Thoracic aorta (tissue), 2 donors: ENCODE data around the gene SUN1. TPM values are rescaled to one million over a fixed set of nuclear protein-coding genes. Genes with fewer than 3 reads are reported as not detected.

ENCODE experiments used
- ATAC-seq: fragments of 150-250 bp; one replicate; pipeline ENCODE4 v1.8.0; 2017; ENCODE audit warnings: low read depth; ENCODE audit not compliant: insufficient number of reproducible peaks, low FRiP score
- DNase-seq: peaks from one replicate; pipeline ENCODE4 v3.0.0-alpha.2; 2020; ENCODE audit warnings: low spot score
- H3K27ac ChIP-seq, 2 donors: fragments of 200-600 bp; sonication (generic); 1 replicate in 1 of 2; 2 replicates in 1 of 2; pipeline ENCODE4 v1.5.1; 2016; ENCODE audit warnings: mild to moderate bottlenecking in 2 of 2, moderate library complexity in 2 of 2
- H3K27me3 ChIP-seq: fragments of 200-600 bp; sonication (generic); replicated peaks from 2 replicates; pipeline ENCODE4 v1.6.0; 2016; ENCODE audit warnings: mild to moderate bottlenecking; ENCODE audit not compliant: insufficient read depth
- H3K36me3 ChIP-seq: fragments of 200-600 bp; sonication (generic); one replicate; pipeline ENCODE4 v1.5.1; 2016
- H3K4me1 ChIP-seq, 2 donors: fragments of 200-600 bp; sonication (generic); 1 replicate in 1 of 2; 2 replicates in 1 of 2; pipeline versions ENCODE4 v1.5.1 to v1.6.0; 2016; ENCODE audit warnings: low read depth in 2 of 2, mild to moderate bottlenecking in 1 of 2; ENCODE audit not compliant: control insufficient read depth in 1 of 2
- H3K4me3 ChIP-seq: fragments of 200-600 bp; sonication (generic); 2 replicates; pipeline ENCODE4 v1.5.1; 2016; ENCODE audit warnings: mild to moderate bottlenecking
- H3K9me3 ChIP-seq: fragments of 200-600 bp; sonication (generic); 2 replicates; pipeline ENCODE4 v1.5.1; 2016
- CTCF ChIP-seq: fragments of 200-600 bp; sonication (generic); IDR thresholded peaks from one replicate; pipeline ENCODE4 v1.5.1; 2019; ENCODE audit warnings: antibody characterized with exemption
- total RNA-seq, 2 donors: library from RNA; depleted of rRNA; stranded (reverse); fragments of >200 nt; gene quantifications; one replicate each; pipeline versions ENCODE4 v1.1.0 to v1.2.3, GENCODE V29; 2016

SUN1 gene
- total RNA-seq, 2 donors from 2014 or later = 205 to 319 TPM

DNA sequence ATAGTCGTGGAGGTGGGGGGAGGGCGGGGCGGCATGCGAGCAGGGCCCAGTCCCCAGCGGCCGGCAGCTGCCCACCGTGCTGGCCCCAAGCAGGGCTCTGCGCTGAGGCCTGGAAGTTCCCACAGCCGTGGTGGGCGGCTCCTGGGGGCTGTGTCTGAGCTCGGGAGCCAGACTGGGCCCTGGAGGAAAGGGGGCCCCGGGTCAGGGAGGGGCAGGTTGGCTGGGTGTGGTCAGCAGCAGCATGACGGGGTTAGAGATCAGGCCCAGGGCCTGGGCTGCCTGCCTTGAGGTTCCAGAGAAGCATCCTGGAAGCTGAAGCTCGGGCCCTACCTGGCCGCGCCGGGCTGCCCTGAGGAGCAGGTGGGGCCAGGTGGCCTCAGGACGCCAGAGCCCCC is 66.2 kb downstream of the SUN1 start:
- TF ChIP-seq CTCF = no peak
- no peaks in the 10 kb centered on the region for H3K27me3 ChIP-seq
- DNase-seq (no peak), ATAC-seq (no peak)
- H3K27ac ChIP-seq = no peak overlapping the region
- peaks cover 40% of the 10 kb centered on the region for H3K36me3 ChIP-seq
- no peaks in the 10 kb centered on the region for H3K9me3 ChIP-seq
- H3K4me3 ChIP-seq = no peak overlapping the region
- no peaks in the 10 kb centered on the region for H3K4me1 ChIP-seq

DNA sequence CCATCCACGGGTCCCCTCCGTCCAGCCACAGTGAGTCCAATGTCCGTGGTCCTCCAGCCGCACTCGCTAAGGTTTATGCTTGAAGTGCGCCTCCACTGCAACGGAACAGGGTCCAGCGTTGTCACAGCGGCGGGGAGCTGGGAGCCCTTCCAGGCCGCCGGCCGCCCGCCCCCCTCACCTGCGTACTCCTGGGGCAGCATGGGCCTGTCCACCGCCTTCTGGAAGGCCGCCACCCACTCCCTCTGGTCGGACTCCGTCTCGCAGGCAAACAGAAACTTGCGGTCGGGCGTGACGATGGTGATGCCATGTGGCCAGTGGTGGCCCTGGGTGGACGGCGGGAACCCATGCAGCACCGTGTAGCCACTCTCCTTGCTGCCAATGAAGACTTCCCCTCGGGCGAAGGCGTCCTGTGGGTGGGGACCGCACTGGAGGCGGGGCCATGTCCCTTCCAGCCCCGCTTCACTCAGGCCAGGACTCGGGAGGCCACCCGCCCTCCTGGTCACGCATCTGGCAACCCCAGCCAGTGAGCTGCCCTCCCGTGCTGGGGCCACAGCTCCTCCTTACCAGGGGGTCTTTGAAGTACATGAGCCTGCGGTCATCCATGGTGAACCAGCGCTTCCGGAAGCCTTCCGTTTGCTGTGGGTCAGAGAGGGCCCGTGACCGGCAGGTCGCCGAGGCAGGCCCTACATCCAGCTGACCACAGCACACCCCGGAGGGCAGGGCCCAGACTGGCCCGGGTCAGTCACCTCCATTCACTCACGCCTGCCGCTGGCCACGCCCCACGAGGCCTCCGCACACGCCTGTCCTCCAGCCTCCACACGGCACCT is 66.8 kb downstream of the SUN1 start:
- H3K9me3 ChIP-seq = no peaks in the 10 kb centered on the region
- DNase-seq = no peak
- TF ChIP-seq CTCF = no peak
- no peaks in the 10 kb centered on the region for H3K27me3 ChIP-seq
- ATAC-seq = no peak
- peaks cover 36% of the 10 kb centered on the region for H3K36me3 ChIP-seq
- no peaks in the 10 kb centered on the region for H3K4me1 ChIP-seq
- no peak overlapping the region for H3K4me3 ChIP-seq
- no peak overlapping the region for H3K27ac ChIP-seq

DNA sequence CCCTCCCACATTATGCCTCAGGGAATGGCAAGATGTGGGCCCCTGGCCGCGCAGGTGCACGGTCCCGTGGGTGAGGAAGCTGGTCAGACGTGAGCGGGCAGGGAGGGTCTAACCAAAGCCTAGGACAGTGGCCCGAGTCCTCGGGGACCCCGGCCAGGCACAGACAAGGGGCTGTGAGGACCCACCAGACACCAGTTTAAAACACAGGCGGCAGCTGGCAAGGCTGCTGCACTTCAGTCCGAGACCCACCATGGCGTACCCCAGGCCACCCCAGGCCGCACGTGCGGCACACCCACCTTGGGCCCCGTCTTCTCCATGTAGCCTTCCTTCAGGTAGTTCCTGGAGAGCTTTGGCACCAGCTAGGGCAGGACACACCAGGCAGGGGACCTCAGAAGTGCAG is 67.5 kb downstream of the SUN1 start:
- Histone ChIP-seq H3K27ac (no peak overlapping the region), H3K4me3 (no peak overlapping the region), H3K27me3 (no peaks in the 10 kb centered on the region), H3K36me3 (peaks cover 29% of the 10 kb centered on the region), H3K9me3 (no peaks in the 10 kb centered on the region), H3K4me1 (peaks cover 0 to 6% of the 10 kb centered on the region in 2 donors)
- TF ChIP-seq CTCF = no peak
- DNase-seq (no peak), ATAC-seq (no peak)

GRCh38 chr7:900331-901040 is 68.2 kb downstream of the SUN1 start:
- Histone ChIP-seq H3K27ac (no peak overlapping the region), H3K36me3 (peaks cover 22% of the 10 kb centered on the region), H3K4me3 (no peak overlapping the region), H3K9me3 (no peaks in the 10 kb centered on the region), H3K27me3 (no peaks in the 10 kb centered on the region), H3K4me1 (peaks cover 0 to 6% of the 10 kb centered on the region in 2 donors)
- TF ChIP-seq CTCF = no peak
- no peak for ATAC-seq
- DNase-seq = no peak

GRCh38 chr7:901041-901387 is 68.7 kb downstream of the SUN1 start:
- ATAC-seq = no peak

More at GRCh38 chr7:901041-901387, 68.7 kb downstream of the SUN1 start:
- Histone ChIP-seq H3K4me3 (no peak overlapping the region), H3K4me1 (peaks cover 0 to 6% of the 10 kb centered on the region in 2 donors), H3K36me3 (peaks cover 17% of the 10 kb centered on the region), H3K9me3 (no peaks in the 10 kb centered on the region), H3K27ac (no peak overlapping the region), H3K27me3 (no peaks in the 10 kb centered on the region)
- no peak for TF ChIP-seq CTCF
- no peak for DNase-seq
